Kidney capillary endothelial cell (primary cell): Measurements from ENCODE around the gene LTO1.

ENCODE experiments used
- DNase-seq: peaks from one replicate; pipeline ENCODE4 v3.0.0-alpha.2; 2018; ENCODE audit warnings: low spot score

Gene LTO1, protein sequence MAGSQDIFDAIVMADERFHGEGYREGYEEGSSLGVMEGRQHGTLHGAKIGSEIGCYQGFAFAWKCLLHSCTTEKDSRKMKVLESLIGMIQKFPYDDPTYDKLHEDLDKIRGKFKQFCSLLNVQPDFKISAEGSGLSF

DNA sequence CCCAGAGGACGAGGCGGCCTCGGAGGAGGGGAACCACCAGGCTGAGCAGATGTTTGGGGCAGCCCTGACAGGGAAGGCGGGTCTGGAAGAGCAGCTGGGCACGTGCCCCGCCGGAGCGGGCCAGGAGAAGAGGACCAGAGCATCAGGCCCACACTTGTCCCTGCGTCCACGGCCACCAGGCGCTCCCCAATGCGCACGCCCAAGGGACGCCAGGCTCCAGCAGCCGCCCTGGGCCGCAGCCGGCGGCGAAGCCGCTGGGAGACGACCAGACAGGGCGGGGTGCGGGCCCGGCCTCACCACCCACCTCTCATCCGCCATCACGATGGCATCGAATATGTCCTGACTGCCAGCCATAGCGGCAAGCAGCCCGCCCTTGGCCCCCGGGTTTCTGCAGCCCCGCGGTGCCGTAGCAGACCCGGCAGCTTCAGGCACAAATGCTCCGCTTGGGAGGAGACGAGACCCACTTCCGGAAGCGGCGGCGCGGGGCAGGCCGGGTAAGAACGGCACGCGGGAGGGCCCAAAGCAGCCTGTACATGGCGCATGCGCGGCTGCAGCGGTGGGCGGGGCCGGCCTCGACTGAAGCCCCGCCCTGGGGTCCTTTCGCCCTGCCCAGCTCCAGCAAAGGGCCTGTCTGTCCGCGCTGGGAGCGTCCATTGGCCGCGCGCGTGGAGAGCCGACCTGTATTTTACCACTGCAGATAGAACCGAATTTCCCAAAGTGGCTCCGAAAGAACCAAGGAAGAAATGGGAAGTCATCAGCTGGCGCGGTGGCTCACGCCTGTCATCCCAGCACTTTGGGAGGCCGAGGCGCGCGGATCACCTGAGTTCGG, at the start of gene LTO1:
LTO1 (minus strand) TSS at position 468 of the 829 bp plus-strand sequence; CDS start at position 354, 114 bp downstream.
- DNase-seq, result peak; percentile 90

DNA sequence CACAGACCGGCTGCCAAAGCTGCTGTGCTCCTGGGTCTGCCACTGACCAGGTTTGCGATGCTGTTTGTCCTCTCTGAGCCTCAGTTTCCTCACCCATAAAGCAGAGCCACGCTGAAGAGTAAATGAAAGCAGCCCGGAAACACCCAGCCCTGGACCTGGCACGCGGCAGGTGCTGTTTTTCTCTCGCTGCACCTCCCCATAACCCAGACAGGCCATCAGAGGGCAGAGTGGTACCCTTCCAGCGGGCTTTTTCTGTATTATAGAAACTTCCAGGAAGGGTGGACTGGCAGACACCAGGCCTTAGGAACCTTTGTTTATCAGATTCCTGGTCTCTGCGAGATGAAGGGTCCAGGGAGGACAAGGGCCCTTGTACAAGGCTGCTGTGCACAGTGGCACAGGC, 46.6 kb upstream of the LTO1 start:
- DNase-seq, result no peak

DNA sequence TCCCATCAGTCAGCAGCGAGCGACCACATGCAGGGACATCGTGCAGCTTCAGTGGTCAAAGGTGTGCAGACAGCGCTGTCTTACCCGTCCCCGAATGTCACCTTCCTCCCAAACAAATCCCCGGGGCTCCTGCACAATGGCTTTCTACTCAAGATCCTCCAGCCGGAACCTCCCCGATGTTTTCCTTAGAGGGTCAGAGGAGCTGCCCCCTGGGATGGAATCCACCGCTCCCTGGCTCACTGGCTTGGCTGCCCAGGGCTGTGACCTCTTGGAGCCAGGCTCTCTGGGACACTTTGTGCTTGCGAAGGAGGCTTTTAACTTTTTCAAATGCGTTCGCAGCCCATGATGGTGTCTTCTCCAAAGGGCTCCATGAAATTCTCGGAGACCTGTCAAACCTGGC, 46.0 kb upstream of the LTO1 start:
- no peak for DNase-seq

DNA sequence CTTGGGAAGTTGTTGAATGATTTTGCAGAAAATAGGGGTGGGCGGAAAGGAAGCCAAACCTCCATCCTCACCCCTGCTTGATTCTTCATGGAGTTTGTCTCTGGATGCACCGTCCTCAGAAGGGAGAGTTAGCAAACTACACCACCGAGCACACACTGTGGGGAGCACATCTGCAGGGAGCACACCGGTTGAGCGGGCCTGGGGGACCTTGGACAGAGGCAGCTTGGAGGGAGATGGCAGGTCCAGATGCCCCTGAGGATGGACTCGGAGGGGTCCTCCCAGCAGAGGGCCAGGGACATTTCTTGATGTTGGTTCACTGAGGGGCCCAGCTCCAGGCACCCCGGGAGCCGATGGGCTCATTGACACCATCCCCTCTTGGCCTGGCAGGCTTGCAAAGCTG, 43.8 kb upstream of the LTO1 start:
- DNase-seq, result no peak

DNA sequence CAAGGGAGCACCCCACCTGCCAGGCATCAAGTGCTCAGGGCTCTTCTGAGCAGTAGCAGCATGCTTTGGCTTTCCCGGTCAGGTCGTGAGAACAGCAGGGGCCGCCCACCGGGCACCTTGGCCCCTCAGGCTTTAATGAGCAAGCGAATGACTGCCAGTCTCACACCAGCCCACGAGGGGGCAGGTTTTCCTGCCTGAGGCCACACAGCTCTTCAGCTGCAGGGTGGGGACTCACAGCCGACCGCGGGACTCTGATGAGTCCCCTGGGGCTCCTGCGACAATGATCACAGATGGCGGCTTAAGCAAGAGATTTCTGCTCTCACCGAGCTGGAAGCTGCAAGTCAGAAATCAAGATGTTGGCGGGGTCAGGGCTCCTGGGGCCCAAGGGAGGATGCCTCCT, 43.0 kb upstream of the LTO1 start:
- DNase-seq, result peak; percentile 36

DNA sequence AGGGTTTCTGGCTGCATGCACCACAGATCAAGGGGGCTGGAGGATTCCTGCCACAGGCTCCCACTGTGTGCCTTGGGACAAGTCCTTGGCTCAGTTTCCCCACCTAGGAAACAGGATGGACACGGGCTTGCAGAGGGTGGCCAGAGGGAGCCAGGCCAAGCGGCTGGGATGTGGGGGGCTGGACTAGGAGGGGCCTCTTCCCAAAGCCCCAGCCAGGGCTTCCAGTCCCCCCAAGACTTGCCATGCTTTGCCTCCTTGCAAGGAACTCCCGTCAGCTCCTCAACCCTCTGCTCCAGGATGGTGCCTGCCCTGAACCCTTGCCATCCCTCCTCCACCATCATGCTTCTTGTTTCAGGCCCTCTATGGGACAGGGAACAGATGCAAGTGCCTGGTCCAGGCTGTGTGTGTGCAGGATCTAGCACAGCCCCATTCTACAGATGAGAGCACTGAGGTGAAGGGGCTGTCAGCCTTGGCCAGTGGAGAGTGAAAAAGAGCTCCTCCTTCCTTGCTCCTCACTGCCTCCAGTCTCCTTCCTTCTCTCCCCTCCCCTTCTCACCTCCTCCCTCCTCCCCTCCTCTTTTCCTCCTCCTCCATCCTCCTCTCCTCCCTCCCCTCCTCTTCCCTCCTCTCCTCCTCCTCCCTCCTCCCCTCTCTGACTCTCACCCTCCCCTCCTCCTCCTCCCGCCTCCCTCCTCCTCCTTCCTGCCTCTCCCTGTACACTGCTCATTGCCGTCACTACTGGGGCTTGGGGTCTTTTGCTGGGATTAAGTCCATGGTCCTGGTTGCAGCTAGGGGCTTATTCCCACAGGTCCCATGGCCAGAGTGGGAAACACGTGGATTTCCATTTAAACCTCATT, 42.0 kb upstream of the LTO1 start:
- DNase-seq, result no peak

DNA sequence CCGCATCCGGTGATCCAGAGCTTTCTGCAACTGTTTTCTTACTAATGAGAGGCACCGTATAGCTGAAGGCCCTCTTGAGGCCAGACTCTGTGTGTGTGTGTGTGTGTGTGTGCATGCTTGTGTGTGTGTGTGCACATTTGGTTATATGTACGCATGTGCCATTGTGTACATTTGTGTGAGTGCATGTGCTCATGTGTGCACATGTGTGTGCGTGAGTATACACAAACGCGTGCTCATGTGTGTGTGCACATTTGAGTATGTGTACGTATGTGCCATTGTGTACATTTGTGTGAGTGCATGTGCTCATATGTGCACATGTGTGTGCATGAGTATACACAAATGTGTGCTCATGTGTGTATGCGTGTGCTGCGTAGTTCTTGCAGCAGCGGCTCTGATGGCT, 40.9 kb upstream of the LTO1 start:
- no peak for DNase-seq

DNA sequence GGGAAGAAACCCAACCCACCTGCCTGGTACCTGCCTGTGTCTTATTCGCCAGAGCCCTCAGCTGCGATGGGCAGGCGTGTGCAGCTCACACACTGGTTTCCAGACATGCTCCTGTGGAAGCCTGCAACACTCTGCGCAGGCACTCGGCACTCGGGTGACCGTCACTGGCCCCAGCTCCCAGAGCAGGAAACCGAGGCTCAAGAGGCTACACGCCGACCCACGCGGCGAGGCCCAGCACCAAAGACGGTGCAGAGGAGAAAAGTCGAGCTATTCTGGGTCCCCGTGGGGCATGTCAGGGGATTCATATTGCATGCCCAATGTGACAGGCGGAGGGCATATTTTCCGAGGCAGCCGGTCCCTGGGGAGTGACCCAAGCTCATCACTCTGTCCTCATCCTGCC, 40.3 kb upstream of the LTO1 start:
- no peak for DNase-seq

DNA sequence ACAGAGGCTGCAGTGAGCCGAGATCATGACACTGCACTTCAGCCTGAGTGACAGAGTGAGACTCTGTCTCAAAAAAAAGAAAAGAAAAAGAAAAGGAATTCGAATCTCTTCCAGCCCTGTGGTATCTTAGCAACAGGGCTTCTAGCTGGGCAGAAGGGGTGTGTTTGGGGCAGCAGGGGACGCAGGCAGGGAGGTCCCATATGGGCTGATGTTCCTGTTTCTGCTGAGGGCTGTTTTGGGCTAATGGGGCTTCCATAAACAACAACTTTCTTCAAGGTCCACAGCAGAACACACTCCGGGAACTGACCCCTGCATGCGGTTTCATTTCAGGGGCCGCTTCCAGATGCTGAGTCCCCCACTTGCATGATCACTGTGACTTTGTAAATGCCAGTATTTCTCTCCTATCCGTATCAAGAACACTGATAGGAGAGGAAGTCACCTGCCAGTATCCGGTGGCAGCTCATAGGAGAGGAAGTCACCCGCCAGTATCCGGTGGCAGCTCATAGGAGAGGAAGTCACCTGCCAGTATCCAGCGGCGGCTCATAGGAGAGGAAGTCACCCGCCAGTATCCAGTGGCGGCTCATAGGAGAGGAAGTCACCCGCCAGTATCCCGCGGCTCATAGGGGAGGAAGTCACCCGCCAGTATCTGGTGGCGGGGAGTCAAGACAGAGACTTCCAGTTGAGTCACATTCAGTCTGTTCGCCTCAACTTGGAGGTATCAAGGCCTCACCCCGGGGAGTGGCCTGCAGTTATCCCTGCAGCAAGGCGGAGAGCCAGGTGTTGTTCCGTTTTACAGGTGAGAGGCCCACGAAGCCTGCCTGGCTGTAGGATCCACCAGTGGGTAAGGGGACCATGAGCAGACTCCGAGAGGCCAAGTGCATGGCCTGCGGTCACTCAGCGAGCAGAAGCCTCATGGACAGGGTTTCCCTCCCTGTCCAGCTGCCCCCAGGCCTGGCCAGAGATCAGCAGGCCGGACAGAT, 37.0 kb upstream of the LTO1 start:
- peak; percentile 30 for DNase-seq

DNA sequence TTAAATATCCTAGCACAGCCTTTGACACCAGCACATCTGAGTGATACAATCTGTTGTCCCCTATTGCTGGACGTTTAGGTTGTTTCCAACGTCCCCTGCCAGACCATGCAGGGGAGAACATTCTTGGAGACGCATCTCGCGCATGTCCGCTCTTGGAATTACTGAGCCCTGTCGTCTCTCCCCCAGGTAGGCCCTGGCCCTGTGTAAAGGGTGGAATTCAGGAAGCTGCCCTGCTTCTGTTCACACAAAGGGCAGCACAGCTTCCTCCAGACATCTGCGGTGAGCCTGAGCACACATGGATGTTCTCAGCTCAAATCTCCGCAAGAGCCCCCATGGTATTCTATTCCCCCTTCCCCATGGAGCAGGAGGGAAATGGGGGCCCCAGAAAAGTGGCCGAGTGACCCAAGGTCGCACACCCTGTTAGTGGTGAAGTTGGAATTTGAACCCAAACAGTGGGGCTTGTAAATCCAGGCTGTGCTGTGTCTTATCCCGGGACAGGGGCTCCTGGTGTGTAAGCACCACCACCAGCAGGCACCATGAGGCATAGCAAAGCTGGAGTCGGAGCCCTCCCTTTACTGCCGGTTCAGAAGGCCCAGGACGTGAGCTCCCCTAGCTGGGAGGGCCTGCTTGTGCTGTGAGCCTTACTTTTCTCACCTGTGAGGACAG, 33.7 kb upstream of the LTO1 start:
- DNase-seq, result no peak

DNA sequence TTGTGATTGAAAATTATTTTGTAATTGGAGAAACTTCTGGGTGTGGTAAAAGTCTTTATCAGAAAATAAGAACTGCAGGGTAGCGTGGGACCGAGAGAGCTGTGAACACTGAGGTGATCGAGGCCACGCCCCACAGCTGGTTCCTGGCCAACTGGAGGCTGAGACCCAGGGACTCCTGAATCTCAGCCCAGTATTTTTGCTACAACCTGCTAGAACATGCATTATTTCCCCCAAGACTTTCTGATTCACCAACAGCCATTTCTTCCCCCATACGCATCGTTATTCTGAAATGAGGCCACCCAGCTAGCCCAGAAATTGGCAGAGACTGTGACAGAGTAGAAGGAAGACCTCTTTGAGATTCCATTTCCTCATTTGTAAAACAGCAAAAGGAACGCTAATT, 32.0 kb upstream of the LTO1 start:
- DNase-seq, result no peak

DNA sequence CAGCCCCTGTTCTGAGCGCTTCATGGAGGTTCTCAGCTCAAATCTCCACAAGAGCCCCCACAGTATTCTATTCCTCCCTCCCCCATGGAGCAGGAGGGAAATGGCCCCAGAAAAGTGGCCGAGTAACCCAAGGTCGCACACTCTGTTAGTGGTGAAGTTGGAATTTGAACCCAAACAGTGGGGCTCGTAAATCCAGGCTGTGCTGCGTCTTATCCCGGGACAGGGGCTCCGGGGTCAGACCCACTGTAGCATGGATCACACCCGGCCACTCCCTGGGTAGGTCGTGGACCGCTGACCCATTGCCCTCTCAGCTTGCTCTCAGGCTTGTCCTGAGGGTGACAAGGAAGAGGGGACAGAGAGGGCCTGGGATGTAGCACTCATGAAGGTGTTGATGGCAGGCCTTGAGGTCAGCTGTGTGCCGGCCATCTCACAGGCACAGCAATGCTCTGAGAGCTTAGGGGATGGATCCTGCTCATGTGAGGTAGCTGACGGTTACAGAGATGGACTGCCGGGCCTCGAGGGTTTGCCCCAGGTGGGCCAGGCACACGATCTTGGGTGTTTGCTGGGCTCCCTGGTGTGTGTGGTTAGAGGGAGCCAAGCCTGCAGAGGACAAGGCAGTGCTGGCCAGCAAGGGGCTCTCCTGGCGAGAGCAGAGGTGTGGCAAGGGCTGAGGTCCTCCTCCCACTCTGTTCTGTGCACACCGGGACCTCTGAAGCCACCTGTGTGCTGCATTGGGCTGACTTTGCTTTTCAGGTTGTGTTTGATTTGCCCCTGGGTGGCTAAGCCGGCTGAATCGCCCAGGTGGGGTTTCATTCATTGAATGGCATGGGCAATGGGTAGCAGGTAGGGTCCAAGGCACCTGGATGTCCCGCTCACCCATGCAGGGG, 31.0 kb upstream of the LTO1 start:
- no peak for DNase-seq

DNA sequence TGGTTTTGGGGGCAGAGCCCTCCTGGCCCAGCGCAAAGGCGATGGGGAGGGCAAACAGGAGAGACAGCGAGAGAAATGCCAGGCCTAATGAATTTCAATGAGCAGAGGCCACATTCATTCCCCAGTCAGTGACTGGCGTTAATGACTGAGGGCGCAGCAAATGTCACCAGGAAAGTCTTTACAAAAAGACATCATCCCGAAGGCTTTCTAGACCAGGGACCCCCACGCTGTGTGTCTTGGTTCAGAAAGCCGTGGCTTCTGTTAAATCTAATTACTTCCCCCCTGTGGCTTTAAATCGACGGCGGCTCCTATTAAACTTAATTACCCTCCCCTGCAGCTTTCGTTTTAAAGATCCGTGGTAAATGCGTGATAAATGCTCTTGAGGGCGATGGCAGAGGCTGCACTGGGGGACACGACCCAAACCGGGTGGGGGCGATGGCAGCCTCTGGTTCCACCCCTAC, 30.2 kb upstream of the LTO1 start:
- DNase-seq, result no peak

DNA sequence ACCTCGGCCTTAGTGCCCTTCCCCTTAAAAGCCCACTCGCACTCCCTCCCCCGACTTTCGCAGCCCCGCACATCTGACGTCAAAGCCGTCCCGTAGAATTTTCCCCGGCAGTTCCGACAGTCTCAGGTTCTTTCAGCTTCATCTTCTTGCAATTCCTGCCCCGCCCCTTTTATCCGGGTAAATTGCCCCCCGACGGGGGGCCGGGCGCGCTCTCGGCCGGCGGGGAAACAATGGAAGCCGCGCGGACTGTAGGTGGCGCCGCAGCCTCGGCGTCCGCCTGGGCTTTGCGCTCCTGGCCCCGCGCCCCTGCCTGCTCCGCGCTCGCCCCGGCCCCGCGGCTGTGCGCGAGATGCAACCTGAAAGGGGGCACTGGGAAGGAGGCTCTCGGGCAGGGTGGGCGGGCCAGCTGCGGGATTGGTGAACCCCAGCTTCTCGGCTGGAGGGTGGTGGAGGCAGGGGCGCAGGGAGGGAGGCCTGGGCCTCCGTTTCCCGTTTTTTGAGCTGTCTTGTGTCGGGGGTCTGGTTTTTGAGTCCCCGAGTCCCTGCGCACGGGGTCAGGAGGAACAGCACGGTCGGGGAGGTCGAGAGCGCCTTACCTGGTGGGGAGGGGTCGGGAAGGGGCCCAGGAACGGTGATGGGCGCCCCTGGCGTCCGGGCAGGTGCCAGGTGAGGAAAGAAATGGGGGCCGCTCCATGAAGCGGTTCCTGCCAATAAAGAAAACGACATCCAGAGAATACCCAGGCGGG, 29.5 kb upstream of the LTO1 start:
- no peak for DNase-seq

DNA sequence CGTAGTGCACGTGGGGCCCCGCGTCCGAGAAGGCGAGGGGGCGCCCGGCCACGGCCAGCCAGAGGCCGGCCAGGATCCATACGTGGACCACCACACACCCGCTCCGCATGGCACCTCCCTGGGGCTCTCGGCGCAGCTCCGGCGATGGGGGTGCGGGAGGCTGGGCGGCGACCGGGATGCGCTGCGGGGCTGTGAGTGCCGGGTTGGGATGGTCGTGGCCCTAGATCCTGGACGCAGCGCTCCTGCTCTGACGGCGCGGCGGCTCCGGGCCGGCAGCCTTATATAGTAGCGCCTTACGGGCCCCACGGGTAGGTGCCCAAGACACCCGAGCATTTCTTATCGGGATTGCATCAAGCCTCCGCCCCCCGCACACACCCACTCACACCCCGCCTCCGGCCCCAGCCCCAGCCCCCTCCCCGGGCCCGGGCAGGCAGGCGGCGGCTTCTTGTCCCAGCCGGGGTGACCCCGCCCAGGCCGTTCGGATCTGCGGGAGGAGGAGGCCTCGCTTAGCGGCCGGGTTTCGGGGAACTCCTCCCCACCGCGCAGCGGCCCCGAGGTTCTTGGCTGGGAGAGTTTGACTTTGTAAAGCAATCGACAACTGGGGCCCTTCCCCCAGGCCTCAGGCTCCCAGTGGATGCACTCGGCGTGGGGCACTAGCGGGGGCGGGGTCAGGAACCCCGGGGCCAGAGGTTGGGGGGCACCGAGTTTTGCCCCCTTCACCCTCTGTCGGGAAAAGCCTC, 28.8 kb upstream of the LTO1 start, which contains the start of gene FGF19:
FGF19 (minus strand) TSS at position 255 of the 740 bp plus-strand sequence; CDS start at position 109, 146 bp downstream.
- DNase-seq, result no peak

DNA sequence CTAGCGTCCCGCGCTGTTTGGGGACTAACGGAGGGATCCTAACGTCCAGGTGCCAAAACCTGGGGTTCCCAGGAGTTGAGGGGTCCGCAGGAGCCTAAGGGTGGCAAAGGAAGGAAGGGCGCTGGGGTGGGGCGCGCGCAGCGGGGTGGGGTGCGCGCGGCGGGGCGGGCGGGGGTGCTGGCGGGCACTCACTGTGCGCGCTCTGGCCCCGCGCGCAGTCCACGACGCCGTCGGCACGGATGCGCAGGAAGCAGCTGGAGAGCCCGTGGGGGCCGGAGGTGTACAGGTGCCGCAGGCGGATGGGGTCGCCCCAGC, 28.3 kb upstream of the LTO1 start:
- no peak for DNase-seq

DNA sequence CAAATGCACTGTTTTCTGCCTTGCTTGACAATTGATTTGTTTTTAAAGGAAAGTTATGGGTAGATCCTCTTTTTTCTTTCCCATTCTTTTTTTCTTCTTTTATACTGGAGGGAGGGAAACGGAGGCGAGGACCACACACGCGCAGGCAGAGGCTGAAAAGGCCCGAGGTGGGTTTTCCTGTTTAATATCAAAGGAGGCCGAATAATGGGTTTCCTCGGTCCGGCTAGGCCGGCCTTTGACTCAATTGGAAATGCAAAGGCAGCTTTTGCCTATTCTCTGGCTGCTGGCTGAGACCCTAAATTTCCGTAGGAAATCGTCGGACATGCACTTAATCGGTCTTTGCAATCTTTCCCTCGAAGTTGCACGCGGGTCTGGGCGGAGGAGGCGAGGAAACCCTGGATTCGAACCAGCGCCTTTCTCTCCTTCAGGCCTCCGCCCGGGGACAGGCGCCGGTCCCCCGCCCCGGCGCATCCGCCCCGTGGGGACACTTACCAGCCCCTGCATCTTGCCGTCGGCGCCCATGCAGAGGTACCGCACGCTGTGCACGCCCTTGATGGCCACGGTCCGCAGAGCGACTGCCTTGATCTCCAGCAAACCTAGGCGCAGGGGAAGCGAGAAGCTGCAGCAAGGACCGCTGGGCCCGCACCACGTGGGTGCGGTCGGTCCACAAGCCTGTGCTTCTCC, 27.8 kb upstream of the LTO1 start:
- DNase-seq, result no peak

DNA sequence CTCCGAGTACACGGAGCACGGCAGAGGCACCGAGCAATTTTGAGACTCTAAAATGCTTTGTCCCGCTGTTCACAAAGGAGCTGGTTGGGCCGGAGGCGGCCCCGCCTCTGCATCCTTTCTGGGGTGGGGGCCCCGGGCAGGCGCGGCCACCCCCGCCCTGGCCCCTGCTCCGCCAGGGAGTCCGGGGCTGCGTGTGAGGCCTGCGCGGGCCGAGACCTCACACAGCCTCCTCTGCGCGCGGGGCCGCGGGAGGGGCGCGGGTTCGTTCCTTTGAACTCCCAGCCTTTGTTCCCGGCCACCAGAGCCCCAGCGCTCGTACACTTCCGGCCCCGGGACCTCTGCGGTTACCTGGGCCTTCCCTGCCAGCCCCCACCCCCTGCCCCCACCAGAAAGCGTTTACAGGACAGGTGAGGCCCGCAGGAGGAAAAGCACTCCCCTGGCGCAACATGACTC, 27.1 kb upstream of the LTO1 start:
- DNase-seq, result no peak
